Activated CD4-positive, alpha-beta memory T cell treated with anti-CD3 and anti-CD28 coated beads, Interleukin-2, amount 10 ng/mL, durations not matched to agents 7 days and 5 days (primary cell): ENCODE measurements around the gene MRPL46. TPM values are rescaled to one million over a fixed set of nuclear protein-coding genes. Genes with fewer than 3 reads are reported as not detected.
"Not testable (repeated sequence)": the region's sequence is repeated elsewhere in the genome, so short reads cannot be mapped to it uniquely, and the experiment has no call there.

Source experiments
- CTCF ChIA-PET: fragments of 350-600 bp; sonication (Branson Sonifier 250); formaldehyde crosslinking; loops from one replicate; lab custom pipeline; 2021; ENCODE audit warnings: antibody characterized with exemption, inconsistent platforms; lab: Charles Lee
- POLR2A ChIA-PET: fragments of 350-600 bp; sonication (Branson Sonifier 250); formaldehyde crosslinking; loops from one replicate; lab custom pipeline; 2021; ENCODE audit warnings: antibody characterized with exemption; lab: Charles Lee
- DNase-seq: peaks from one replicate; pipeline ENCODE4 v3.0.0-alpha.2; 2020
- H3K27ac Mint-ChIP-seq: one replicate; pipeline ENCODE4 v1.8.0; 2021; ENCODE audit warnings: mild to moderate bottlenecking, mixed read lengths
- H3K27me3 Mint-ChIP-seq: one replicate; pipeline ENCODE4 v1.8.0; 2021; ENCODE audit warnings: mixed read lengths
- H3K36me3 Mint-ChIP-seq: one replicate; pipeline ENCODE4 v1.8.0; 2021; ENCODE audit warnings: low read depth, mixed read lengths
- H3K4me1 Mint-ChIP-seq: one replicate; pipeline ENCODE4 v1.8.0; 2021; ENCODE audit warnings: mixed read lengths
- H3K4me3 Mint-ChIP-seq: one replicate; pipeline ENCODE4 v1.8.0; 2021; ENCODE audit warnings: mild to moderate bottlenecking, mixed read lengths
- H3K9me3 Mint-ChIP-seq: one replicate; pipeline ENCODE4 v1.8.0; 2021; ENCODE audit warnings: mixed read lengths
- total RNA-seq, 2 experiments: library from RNA; stranded (reverse); gene quantifications; one replicate each; pipeline ENCODE4 v1.2.3, GENCODE V29; 2021

Gene MRPL46
- total RNA-seq, 2 experiments from 2014 or later = 20.3 to 23.9 TPM

DNA sequence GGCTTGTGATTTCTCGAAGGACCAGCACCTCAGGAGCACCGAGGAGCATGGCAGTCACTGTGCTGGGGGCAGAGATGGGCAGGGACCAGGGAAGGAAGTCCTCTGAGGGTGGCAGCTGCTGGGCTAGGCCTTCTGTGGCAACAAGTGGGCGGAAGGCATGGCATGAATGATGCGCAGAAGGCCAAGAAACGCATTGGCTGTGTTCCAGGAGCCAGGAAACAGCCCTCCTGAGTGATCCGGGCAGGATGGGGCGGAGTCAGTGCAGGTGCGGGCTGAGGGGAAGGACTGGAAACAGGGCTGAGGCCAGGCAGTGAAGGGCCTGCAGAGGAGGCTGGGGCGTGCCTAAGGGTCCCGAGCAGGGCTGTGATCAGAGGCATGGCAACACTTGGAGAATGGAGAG lies 24.0 kb upstream of the MRPL46 start:
- Mint-ChIP-seq H3K4me3 (no peak overlapping the region), H3K4me1 (no peaks in the 10 kb centered on the region), H3K27me3 (no peaks in the 10 kb centered on the region), H3K36me3 (no peaks in the 10 kb centered on the region), H3K27ac (no peak overlapping the region), H3K9me3 (no peaks in the 10 kb centered on the region)
- POLR2A ChIA-PET = no interaction called here
- CTCF ChIA-PET = no interaction called here
- no peak for DNase-seq

DNA sequence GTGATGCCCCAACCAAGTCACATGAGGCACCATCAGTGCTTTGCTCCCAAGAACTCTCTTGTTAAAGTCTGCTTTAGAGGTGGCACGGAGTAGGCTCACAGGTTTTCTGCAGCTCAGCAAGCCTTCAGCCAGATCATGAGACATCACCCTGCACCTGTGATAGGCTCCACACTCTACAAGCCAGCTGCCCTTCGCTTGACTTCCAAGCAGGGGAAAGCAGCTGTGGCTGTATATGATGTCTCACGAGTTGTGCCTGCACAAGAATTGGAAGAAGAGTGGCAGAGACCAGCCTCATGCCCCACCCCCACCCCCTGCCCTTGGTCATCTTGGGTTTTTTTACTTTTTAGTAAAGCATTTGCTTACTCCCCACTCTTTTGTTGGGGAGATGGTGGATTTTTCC lies 22.8 kb upstream of the MRPL46 start:
- H3K27me3 Mint-ChIP-seq = no peaks in the 10 kb centered on the region
- no peak overlapping the region for H3K27ac Mint-ChIP-seq
- H3K4me1 Mint-ChIP-seq = no peaks in the 10 kb centered on the region
- no peak overlapping the region for H3K4me3 Mint-ChIP-seq
- DNase-seq = no peak
- no peaks in the 10 kb centered on the region for H3K9me3 Mint-ChIP-seq
- no peaks in the 10 kb centered on the region for H3K36me3 Mint-ChIP-seq
- POLR2A ChIA-PET = no interaction called here
- CTCF ChIA-PET = no interaction called here

DNA sequence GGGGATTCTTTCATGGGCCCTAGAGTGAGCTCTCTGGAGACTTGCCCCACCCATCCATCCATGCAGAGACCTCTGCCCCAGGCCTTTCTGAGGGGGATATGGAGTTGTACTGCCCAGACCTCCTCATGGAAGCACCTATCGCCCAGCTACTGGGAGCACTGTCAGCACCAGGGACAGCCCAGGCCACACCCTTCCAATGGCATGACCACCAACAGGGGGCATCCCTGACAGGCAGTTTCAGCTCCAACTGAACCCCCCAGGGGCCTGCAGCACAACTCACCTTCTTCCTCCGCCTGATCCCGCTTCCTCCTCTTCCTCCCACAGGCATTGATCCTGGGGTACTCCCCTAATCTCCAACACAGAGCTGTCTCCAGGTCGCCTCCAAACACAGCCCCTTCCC lies 22.1 kb upstream of the MRPL46 start:
- DNase-seq = no peak
- H3K4me1 Mint-ChIP-seq = no peaks in the 10 kb centered on the region
- no peak overlapping the region for H3K27ac Mint-ChIP-seq
- H3K4me3 Mint-ChIP-seq = no peak overlapping the region
- CTCF ChIA-PET = no interaction called here
- POLR2A ChIA-PET = no interaction called here
- H3K9me3 Mint-ChIP-seq = no peaks in the 10 kb centered on the region
- no peaks in the 10 kb centered on the region for H3K27me3 Mint-ChIP-seq
- H3K36me3 Mint-ChIP-seq = no peaks in the 10 kb centered on the region

- Mint-ChIP-seq H3K27ac (no peak overlapping the region), H3K4me1 (no peaks in the 10 kb centered on the region), H3K27me3 (no peaks in the 10 kb centered on the region), H3K9me3 (no peaks in the 10 kb centered on the region), H3K4me3 (no peak overlapping the region), H3K36me3 (no peaks in the 10 kb centered on the region)
- ChIA-PET POLR2A (no interaction called here), CTCF (no interaction called here)
- DNase-seq = no peak
These were observed 20.8 kb upstream of the MRPL46 start for GRCh38 chr15:88487796-88488523.

DNA sequence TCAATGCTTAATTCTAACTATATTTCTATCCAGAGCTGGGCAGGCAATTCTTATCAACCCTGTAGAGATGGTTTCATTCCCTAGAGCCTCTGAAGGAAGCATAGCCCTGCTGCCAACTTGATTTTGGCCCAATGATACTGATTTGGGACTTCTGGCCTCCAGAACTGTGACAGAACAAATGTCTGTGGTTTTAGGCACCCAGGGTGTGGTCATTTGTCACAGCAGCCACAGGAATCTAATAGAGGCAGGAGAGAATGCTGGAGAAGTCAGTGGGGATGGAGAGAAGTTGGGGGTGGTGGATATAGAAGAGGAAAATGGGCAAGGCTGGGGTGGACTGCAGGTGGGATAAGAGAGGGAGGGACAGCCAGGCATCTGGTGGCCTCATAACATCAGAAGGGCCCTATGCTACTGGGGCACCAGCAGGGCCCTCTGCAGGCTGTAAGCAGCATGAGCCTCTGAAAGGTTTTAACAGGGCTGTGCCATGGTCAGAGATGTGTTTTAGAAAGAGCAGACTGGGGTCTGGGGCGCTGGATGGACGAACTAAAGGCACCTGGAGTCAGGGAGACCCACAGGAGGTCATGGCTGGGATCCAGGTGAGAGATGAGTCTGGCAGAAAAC lies 20.1 kb upstream of the MRPL46 start:
- DNase-seq = no peak
- Mint-ChIP-seq H3K27me3 (no peaks in the 10 kb centered on the region), H3K36me3 (no peaks in the 10 kb centered on the region), H3K4me3 (no peak overlapping the region), H3K4me1 (no peaks in the 10 kb centered on the region), H3K9me3 (no peaks in the 10 kb centered on the region), H3K27ac (no peak overlapping the region)
- ChIA-PET POLR2A (no interaction called here), CTCF (no interaction called here)

- ChIA-PET CTCF (no interaction called here), POLR2A (no interaction called here)
- Mint-ChIP-seq H3K27ac (no peak overlapping the region), H3K9me3 (no peaks in the 10 kb centered on the region), H3K36me3 (no peaks in the 10 kb centered on the region), H3K27me3 (no peaks in the 10 kb centered on the region), H3K4me3 (no peak overlapping the region), H3K4me1 (no peaks in the 10 kb centered on the region)
- no peak for DNase-seq
These were observed 17.6 kb upstream of the MRPL46 start for GRCh38 chr15:88484682-88485331.

- no peaks in the 10 kb centered on the region for H3K9me3 Mint-ChIP-seq
- ChIA-PET POLR2A (no interaction called here), CTCF (no interaction called here)
- H3K27me3 Mint-ChIP-seq = no peaks in the 10 kb centered on the region
- H3K27ac Mint-ChIP-seq = no peak overlapping the region
- no peak overlapping the region for H3K4me3 Mint-ChIP-seq
- no peak for DNase-seq
- H3K4me1 Mint-ChIP-seq = no peaks in the 10 kb centered on the region
- peaks cover 8% of the 10 kb centered on the region for H3K36me3 Mint-ChIP-seq
These were observed 15.1 kb upstream of the MRPL46 start for GRCh38 chr15:88482263-88482662.

- no peak for DNase-seq
- peaks cover 13% of the 10 kb centered on the region for H3K36me3 Mint-ChIP-seq
- H3K27me3 Mint-ChIP-seq = no peaks in the 10 kb centered on the region
- H3K9me3 Mint-ChIP-seq = no peaks in the 10 kb centered on the region
- no peak overlapping the region for H3K27ac Mint-ChIP-seq
- ChIA-PET CTCF (no interaction called here), POLR2A (no interaction called here)
- no peaks in the 10 kb centered on the region for H3K4me1 Mint-ChIP-seq
- no peak overlapping the region for H3K4me3 Mint-ChIP-seq
These were observed 13.8 kb upstream of the MRPL46 start for GRCh38 chr15:88480981-88481380.

DNA sequence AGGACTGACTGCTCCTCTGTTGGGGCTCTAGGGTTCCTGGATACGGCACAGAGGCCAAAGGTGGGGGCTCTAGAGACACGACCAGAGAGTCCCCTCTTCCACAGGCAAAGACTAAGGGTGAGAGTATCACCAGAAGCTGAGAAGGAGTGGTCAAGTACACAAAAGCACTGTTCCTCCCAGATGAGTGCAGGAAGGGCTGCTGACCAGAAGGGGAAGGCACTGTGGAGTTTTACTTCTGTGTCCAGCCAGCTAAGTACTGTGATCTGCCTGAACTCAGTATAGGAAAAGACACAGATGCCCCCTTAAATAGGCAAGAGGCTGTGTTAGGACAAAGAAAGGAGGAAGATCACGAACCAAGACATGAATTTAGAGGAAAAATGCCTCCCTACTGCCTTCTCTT lies 12.0 kb upstream of the MRPL46 start:
- no peak for DNase-seq
- Mint-ChIP-seq H3K9me3 (no peaks in the 10 kb centered on the region), H3K27me3 (no peaks in the 10 kb centered on the region), H3K36me3 (peaks cover 21% of the 10 kb centered on the region), H3K4me1 (no peaks in the 10 kb centered on the region), H3K27ac (no peak overlapping the region), H3K4me3 (no peak overlapping the region)
- ChIA-PET CTCF (no interaction called here), POLR2A (no interaction called here)

DNA sequence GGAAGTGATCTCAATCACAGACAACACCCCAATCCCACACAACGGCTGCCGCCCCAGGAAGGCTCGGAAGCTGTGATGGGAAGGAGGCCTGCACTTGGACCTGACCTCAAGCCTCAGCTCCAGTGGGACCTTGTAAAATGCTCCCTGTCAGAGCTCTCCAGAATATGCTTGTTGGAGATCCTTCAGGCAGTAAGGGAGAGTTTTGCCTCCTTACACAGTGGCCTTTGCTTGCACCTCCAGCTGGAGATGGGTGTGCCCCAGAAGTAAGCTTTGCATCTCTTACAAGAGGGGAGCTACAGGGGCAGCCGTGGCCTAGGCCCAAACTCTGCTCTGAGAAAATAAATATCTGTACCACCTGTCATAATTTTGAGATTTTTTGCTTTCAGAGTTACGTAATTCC lies 10.7 kb upstream of the MRPL46 start:
- no peak for DNase-seq
- Mint-ChIP-seq H3K4me3 (no peak overlapping the region), H3K27ac (no peak overlapping the region), H3K4me1 (no peaks in the 10 kb centered on the region), H3K36me3 (peaks cover 30% of the 10 kb centered on the region), H3K9me3 (no peaks in the 10 kb centered on the region), H3K27me3 (no peaks in the 10 kb centered on the region)
- POLR2A ChIA-PET = interaction anchor here (0.7 to 0.8 kb wide), 2 partner anchors 11 to 186 kb away, joined by 3 read pairs; partner anchors contain the start of genes MRPL46 and MRPS11
- CTCF ChIA-PET = interaction anchor here (1.5 kb wide), 2 partner anchors 11 to 357 kb away, joined by 3 to 4 read pairs; partner anchors contain the start of genes MRPL46 and MRPS11

DNA sequence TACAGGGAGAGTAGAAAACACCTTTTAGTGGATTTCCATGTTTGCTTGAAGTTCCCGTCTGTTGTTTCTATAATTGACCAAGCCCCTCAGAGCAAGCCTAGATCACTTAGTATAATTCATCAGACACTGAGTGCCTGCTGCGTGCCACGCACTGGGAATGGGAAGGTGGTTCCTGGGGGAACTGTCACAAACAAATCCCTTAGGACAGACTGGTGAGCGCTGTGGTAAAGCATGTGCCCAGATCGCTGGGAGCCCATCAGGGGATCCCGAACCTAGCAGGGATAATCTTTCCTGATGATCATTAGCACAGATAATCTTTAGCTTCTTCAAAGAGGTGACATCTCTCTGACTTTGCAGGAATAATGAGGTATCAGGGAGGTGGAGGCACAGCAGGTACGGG lies 9.9 kb upstream of the MRPL46 start:
- ChIA-PET POLR2A (no interaction called here), CTCF (interaction anchor here (0.6 to 1.5 kb wide), 4 partner anchors 10 to 358 kb away, joined by 3 to 4 read pairs (median 4); partner anchors contain the start of genes MRPL46 and MRPS11)
- Mint-ChIP-seq H3K9me3 (no peaks in the 10 kb centered on the region), H3K27me3 (no peaks in the 10 kb centered on the region), H3K4me1 (peaks cover 2% of the 10 kb centered on the region), H3K4me3 (no peak overlapping the region), H3K36me3 (peaks cover 37% of the 10 kb centered on the region), H3K27ac (no peak overlapping the region)
- DNase-seq = no peak

GRCh38 chr15:88476635-88477060 lies 9.5 kb upstream of the MRPL46 start:
- no peak for DNase-seq
- POLR2A ChIA-PET = no interaction called here
- Mint-ChIP-seq H3K27me3 (no peaks in the 10 kb centered on the region), H3K36me3 (peaks cover 38% of the 10 kb centered on the region), H3K4me1 (peaks cover 6% of the 10 kb centered on the region), H3K9me3 (no peaks in the 10 kb centered on the region), H3K27ac (no peak overlapping the region), H3K4me3 (no peak overlapping the region)
- CTCF ChIA-PET = interaction anchor here (0.6 to 1.5 kb wide), 4 partner anchors 10 to 358 kb away, joined by 3 to 4 read pairs (median 4); partner anchors contain the start of genes MRPL46 and MRPS11

GRCh38 chr15:88473661-88474293 lies 6.6 kb upstream of the MRPL46 start:
- H3K27me3 Mint-ChIP-seq, H3K27ac Mint-ChIP-seq, H3K9me3 Mint-ChIP-seq, POLR2A ChIA-PET, H3K4me1 Mint-ChIP-seq, H3K4me3 Mint-ChIP-seq, DNase-seq: not testable (repeated sequence)
- CTCF ChIA-PET = interaction anchor here (2.0 kb wide), 1 partner anchor 18 kb away, joined by 7 read pairs; no protein-coding TSS in a partner anchor
- H3K36me3 Mint-ChIP-seq = peaks cover 38% of the 10 kb centered on the region
